HL-60/S4 treated with retinoic acid at 250 ng/mL for 4 days and 3 days (cell line): Measurements from ENCODE around the gene MIXL1.
"Not testable (repeated sequence)": the region's sequence is repeated elsewhere in the genome, so short reads cannot be mapped to it uniquely, and the experiment has no call there.

ENCODE experiments used
- in situ Hi-C: fragments of 300-500 bp; cut with MboI; formaldehyde crosslinking; loops from 2 replicates; pipeline ENCODE4 v1.7.0; 2022; ENCODE audit warnings: low sequenced_read_pairs

MIXL1 gene

GRCh38 chr1:226223157-226223785 lies at the start of gene MIXL1:
TSS of gene MIXL1 (plus strand) at chr1:226223664. CDS start at chr1:226223682, 18 bp downstream.
- in situ Hi-C loops, result no loop called here

DNA sequence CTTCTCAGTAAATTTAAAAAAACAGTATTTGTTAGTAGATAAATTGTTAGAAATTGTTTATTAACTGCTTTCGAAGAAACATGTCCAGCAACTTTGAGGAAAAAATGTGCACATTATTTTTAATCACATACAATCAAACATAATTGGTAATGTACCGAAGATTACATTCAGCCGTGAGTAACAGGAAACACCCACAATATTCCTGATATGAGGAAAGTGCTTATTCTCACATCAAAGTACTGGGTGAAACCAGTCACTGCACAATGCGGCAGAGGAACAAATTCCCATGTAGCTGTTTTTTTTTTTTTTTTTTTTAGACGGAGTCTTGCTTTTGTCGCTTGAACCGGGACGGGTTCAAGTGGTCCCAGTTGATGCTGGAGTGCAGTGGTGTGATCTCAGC lies 46.6 kb upstream of the MIXL1 start:
- in situ Hi-C loops, result no loop called here

- in situ Hi-C loops, result no loop called here
Observed at GRCh38 chr1:226181996-226182714, 41.3 kb upstream of the MIXL1 start.

DNA sequence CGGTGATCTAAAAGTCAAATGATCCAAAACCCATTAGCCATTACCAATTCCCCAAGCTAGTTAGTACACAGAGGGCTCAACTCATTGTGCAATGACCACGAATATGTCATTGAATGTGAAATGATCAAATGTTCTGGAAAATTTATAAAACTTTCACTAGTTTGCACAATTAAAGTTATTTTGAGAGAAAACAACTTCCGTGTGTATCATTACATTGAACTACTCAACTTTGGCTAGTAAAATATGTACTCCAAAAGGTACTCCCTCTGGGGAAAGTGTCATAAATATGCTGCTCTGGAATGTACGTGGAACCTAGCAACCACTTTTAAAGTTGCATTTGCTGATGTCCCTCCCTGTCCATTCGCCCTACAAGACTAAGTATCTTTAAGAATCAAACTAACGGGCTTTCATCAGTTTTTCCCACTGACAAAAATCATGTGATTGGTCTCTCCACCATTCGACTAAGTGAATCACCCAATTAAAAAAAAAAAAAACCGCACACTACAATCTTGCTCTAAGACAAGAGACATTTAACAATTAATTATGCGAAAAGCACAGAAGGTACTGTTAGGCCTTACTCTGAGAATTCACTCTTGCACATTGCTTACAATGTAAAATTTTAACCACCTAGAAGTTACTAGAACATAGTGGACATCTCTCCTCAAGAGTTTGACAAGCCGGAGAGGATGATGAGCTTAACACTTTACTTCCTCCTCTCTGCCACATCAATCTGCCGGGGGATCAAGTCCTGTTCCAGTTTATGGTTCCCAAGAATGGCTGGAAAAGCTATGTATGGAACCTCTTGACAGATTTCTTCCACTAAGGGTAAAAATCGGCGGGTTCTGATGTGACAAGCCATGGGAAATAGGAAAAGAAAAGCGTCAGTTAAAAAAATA lies 38.1 kb upstream of the MIXL1 start:
- in situ Hi-C loops, result no loop called here

DNA sequence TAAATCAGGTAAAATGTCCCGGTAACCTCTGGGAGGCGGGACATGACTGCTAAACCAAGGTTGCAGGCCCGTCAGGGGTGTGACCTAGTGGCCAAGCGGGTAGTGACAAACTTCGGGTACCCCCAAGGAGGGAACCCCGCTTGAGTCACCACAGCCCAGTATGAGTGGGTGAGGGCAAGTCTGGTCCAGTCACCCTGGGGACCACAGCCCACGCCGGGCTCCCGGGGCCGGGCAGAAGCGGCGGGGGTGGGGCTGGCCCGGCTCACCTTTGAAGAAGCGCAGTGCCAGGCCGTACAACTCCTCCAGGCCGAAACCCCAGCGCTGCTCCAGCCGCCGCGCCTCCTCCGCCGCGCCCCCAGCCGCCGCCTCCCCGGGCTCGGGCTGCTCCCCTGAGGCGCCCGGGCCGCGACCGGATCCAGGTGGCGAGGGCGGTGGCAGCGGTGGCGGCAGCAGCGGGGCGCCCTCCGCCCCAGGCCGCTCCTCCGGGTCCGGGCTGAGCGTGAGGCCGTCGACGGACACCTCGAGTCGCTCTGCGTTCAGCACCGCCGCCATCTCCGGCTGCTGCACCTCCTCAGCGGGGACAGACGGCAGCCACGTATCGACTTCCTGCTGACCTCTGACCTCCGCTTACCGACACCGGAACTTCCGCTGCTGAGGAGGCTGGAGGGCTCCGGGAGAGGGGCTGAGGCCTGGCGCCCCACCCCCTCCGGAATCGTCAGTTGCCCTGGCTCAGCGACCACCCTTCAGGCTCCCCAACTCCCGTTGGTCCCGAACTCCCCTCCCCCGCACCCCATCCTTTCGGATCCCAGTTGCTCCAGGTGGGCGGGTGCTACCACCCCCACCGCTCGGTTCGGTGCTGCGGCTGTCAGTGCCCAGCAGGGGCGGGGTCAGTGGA lies 37.1 kb upstream of the MIXL1 start, which contains the start of gene ACBD3:
Gene ACBD3, minus strand, starts transcription at position 618 of the 895 bp plus-strand sequence. Its CDS starts 66 bp downstream, at position 552.
- in situ Hi-C loops, result no loop called here

DNA sequence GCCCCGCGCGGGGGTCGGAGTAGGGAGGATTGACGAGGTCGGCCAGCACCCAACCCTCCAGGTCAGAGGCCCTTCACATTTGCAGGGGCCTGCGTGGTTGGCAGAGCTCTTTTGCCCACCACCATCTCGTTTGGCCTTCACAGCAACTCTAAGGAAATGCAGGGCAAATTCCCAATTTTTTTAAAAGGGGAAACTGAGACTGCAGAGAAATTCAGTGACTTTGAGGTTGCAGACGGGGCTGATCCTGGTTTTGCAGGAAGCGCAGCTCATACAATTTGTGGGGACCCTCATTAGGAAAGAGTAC lies 36.5 kb upstream of the MIXL1 start:
- in situ Hi-C loops, result no loop called here

DNA sequence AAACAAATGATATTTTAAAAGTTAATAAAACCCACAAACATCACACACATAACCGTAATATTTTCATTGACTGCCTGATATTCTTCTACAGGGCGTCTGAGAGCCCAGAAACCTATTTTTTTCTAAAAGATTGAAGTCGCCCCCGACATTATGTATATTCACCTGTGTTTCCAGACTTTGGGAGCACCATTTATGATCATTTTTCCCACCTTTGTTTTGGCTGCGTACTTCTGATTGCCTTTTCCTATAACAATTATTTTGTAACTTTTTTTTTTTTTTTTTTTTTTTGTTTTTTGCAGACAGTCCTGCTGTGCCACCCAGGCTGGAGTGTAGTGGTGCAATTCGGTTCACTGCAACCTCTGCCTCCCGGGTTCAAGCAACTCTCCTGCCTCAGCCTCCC lies 36.1 kb upstream of the MIXL1 start:
- in situ Hi-C loops, result no loop called here

DNA sequence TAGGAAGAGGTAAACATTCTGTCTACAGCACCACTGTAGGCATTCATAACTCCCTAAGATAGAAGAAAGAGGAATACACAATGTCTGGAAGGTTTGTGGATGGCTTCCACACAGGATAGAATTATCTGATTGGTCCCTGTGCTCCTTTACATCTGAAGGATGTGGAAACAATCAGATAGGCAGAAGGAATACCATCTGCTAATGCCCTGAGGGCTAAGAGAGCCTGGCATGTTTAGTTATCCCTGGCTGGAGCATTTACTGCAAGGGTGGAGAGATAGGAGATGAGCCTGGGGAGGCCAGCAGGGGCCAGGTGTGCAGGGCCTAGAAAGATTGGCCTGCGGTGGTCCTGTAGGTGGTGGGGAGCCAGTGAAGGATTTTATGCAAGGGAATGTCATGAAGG lies 28.3 kb upstream of the MIXL1 start:
- in situ Hi-C loops, result no loop called here

- in situ Hi-C loops, result no loop called here
Observed at GRCh38 chr1:226199971-226200370, 23.5 kb upstream of the MIXL1 start.

GRCh38 chr1:226201029-226201593 lies 22.4 kb upstream of the MIXL1 start:
- in situ Hi-C loops, result no loop called here

DNA sequence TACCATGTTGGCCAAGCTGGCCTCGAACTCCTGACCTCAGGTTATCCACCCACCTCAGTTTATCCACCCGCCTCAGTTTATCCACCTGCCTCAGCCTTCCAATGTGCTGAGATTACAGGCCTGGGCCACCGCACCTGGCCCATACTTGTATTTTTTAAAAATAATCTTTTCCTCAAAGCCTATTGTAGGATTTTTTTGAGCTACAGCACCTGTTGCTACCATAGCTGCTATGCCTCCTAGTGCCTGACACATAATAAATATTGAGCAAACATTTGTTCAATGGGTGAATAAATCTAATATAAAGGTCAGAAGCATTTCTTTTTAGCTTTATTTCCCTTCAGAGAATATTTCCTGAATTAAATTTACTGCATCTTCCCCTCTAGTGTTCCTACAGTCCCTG lies 21.2 kb upstream of the MIXL1 start:
- in situ Hi-C loops, result no loop called here

GRCh38 chr1:226202666-226203065 lies 20.8 kb upstream of the MIXL1 start:
- in situ Hi-C loops, result not testable (repeated sequence)

- in situ Hi-C loops, result no loop called here
Observed at GRCh38 chr1:226203240-226203639, 20.2 kb upstream of the MIXL1 start.

- in situ Hi-C loops, result no loop called here
Observed at GRCh38 chr1:226203655-226204054, 19.8 kb upstream of the MIXL1 start.

- in situ Hi-C loops, result no loop called here
Observed at GRCh38 chr1:226204198-226204597, 19.3 kb upstream of the MIXL1 start.

DNA sequence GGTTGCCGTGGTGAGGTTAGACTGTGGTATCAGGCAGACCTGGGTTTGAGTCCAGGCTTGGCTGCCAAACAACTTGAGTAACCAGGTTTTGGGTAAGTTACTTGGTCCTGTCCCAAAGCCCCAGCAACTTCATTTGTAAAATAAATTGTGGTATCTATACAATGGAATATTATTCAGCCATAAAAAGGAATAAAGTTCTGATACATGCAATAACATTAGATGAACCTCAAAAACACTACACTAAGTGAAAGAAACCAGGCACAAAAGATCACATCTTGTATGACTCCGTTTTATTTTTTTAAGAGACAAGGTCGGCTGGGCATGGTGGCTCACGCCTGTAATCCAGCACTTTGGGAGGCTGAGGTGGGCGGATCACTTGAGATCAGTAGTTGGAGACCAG lies 16.4 kb upstream of the MIXL1 start:
- in situ Hi-C loops, result no loop called here

DNA sequence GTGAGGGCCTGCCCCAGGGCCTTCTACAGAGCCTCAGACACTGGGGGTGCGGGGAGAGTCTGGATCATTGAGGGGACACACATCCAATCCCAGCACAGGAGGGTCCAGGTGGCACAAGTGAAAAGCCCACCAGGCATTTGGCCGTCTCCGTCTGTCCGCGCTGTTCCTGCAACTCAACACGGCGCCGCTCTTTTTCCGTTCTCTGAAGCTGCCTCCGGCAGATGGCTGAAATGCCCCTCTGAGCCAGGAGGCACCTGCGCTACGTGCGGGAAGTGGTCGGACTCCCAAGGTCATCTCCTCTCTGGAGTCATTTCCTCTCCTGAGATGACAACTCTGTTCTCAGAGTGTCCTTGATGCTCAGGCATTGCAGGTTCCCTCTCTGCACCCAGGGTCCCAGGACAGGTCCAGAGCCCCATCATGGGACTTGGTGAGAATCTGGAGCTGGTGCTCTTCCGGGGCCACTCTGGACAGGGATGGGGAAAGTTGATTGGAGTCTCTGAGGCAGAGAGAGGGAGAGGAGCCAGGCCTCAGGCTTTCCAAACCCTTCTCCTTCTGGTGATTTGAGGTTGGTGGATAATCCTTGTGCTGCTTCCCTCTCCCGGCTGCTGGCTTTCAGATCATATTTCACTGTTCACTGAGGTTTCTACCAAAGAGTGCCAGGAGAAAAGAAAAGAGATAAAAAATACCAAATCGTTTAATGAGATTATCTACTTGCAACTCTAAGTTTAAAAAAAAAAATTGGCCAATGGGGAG lies 14.0 kb upstream of the MIXL1 start:
- in situ Hi-C loops, result no loop called here

DNA sequence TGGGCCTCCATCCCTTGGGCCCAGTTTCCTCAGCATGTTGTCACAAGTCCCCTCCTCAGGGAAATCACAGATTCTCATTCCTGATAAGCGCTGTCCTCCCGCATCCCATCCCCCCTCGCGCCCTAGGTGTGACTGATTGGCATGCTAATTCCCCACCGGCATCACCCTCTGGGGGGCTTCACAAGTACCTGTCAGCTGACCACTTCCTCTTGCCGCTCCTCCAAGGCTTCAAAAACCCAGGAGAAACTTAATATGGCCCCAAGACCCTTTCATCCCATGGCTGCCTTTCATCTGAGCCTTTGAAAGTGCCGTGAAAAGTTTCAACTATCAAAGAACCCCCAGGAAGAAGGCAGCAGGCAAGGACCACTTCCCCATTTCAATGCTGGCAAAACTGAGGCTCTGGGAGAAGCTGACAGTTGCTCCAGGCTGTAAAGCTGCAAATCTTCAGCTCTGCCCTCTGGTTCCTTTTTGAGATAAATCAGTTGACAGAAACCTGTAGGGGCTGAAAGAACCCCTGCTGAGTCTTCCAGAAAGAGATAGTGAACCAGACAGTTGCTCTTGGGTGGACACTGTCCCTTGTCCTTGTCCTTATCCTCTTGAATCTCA lies 12.8 kb upstream of the MIXL1 start:
- in situ Hi-C loops, result no loop called here

DNA sequence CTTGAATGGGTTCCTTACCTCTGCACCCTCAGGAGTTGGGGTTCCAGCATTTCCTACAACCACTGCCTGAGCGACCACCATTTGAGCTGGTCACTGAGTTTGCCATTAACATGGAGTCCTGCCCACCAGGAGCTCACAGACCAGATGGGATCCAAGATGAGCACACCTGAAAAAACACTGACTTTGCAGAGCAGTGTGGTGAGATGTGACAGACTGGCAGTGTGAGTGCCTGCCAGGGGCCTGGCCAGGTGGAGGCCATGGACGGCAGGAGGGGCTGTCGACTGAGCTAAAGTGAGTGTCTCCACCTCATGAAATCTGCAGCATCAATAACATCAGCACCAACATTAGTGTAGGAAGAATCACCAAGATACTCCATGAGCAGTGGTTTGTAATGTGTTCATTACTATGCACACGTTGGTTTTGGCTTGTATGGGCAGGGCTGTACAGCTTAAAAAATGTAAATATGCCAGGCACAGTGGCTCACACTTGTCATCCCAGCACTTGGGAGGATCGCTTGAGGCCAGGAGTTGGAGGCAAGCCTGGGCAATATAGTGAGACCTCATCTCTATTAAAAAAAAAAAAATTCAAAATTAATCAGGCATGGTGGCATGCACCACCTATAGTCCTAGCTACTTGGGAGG lies 12.2 kb upstream of the MIXL1 start:
- in situ Hi-C loops, result no loop called here
